NCI-H345 treated with DMSO at 0.1 percent for 48 hours (cell line): ENCODE results near the gene PGA5.
"Not testable (repeated sequence)": the region's sequence is repeated elsewhere in the genome, so short reads cannot be mapped to it uniquely, and the experiment has no call there.

Source experiments
- DNase-seq: peaks from one replicate; lab custom pipeline; 2025; ENCODE audit not compliant: unreplicated experiment; lab: John Stamatoyannopoulos, UW

The PGA5 gene

DNA sequence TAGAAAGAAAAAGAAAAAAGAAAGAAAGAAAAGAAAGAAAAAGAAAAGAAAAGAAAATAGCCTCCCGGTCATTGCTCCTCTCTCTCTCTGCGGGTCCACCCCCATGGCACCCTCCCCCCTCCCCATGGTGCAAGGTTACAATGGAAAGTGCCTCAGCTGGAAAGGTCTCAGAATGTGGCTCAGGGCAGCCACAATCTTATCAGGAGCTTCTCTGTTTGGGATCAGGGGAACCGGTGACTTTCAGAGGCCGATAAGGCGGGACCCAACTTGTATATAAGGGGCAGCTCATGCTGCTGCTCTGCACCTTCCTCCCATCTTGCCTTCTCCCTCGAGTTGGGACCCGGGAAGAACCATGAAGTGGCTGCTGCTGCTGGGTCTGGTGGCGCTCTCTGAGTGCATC is at the start of gene PGA5:
Gene PGA5 (plus strand): TSS at position 301 of the 400 bp plus-strand sequence. CDS start 52 bp downstream, at position 353.
- not testable (repeated sequence) for DNase-seq

DNA sequence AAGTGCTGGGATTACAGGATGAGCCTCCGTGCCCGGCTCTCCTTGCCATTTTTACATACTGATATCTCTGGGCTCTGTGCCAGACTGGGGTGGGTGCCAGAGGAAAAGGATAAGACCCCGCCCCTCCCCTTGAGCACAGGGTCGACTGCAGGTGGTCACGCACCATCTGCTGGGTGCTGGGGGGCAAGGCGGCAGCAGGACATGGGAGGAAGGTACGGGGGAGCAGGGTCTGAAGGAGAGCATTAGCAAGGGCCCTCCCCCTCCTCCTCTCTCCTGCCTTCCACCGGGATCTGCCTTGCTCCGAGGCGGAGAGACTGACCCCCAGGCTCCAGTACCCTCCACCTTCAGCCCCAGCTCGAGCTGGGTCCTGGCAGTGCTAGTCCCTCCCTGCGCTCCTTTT is 47.4 kb upstream of the PGA5 start:
- peak; percentile 3 for DNase-seq

DNA sequence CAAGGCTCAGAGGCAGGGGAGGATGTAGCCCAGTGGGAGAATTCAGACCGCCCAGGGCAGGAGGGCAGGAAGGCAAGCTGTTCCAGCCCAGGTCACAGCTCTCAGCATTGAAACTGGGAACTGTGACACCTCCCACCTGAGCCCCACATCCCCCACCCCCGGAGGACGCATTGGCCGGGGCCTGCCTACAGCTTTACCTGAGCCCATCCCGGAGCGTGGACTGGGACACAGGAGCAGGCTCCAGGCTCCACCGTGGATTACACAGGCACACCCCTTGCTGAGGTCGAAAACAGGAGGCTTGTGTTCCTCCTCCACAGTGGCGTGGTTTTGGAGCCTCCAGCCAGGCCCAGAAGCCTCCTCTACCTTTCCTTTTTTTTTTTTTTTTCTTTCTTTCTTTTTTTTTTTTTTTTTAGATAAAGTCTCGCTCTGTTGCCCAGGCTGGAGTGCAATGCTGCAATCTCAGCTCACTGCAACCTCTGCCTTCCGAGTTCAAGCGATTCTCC is 46.8 kb upstream of the PGA5 start:
- DNase-seq: no peak

DNA sequence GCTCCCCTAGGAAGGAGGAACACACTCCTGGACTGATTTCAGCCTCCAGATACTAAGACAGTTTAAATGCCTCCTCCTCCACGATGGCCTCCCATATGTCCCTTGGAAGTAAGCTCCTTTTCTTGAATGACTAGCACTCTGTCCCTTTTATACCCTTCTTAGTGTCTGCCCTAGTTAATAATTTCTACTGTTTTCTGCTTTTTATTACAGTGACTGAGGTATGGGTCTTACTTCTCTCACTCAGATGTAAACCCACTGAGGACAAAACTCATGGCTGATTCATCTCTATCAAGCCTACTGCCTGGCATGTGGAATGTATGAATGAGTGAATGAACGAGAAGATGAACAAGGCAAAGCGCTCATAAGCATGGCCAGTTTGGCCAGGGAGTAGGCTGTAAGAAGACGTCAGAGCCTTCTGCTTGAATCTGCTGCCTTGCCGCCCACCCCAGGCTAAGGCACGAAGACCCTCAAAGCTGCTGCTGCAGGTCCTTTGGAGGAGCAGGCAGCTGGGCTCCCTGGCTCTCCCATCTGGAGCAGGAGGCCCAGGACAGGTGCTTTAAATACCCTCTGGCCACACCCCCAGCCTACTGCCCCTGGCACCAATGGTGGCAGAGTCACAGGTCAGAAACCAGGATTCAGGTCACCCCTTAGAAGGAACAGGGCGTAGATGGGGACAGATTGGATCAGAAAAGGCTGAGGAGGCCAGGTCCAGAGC is 45.8 kb upstream of the PGA5 start:
- DNase-seq: no peak

DNA sequence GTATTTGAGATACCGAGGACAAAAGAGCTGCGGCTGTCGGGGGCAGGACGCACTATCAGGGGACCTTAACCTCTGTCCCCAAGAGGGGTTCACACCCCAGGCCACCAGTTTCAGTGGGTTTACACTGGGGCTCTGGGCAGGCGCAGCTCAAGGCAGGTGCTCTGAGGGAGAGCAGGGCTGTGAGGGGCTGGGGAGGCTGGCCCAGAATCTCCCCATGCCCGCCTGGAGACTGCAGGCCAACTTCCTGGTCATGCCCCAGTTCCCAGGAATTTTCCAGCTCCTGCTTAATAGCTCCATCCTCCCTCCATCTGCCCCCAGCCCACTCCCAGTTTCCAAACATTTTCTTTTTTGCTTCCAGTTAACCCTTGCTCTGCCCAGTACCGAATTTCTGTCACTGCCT is 45.3 kb upstream of the PGA5 start:
- DNase-seq: no peak

DNA sequence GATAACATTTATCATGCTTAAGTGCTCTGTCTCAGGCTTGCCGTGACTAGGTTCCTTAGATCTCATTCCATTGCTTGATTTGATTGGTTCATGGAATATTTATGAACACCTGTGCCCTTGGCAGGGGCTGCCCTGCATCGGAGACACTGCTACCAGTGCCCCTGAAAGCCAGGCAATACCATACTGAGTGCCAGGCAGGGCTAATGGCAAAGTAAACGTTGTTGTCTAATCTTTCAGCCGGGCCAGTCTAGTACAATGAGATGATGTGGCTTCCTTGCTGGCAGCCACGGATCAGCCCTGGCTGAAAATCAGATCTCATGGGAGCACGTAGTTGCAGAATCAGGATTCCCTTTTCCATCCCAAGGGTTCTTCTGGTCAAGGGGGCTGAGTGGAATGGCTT is 42.6 kb upstream of the PGA5 start:
- DNase-seq: no peak

DNA sequence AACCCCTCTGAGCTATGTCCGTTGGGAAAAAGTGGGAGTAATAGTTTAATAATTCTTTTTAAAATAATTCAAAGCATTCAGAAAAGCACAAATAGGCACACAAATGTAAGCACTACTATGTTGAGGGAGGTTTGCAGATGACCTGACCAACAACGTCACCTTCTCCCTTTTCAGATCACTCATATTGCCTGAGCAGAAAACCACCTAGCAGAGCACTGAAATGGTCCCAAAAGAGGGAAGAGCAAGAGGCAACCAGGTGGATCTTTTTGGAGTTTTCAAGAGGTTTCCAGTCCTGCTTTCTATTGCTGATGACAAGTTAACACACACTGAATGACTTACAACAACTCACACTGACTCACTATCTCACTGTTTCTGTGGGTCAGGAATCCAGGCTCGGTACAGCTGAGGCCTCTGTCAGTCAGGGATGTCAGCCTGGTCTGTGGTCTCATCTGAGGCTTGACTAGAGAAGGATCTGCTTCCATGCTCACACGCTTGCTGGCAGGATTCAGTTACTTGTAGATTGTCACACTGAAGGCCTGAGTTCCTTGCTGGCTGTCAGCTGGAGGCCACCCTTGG is 41.9 kb upstream of the PGA5 start:
- DNase-seq: no peak

DNA sequence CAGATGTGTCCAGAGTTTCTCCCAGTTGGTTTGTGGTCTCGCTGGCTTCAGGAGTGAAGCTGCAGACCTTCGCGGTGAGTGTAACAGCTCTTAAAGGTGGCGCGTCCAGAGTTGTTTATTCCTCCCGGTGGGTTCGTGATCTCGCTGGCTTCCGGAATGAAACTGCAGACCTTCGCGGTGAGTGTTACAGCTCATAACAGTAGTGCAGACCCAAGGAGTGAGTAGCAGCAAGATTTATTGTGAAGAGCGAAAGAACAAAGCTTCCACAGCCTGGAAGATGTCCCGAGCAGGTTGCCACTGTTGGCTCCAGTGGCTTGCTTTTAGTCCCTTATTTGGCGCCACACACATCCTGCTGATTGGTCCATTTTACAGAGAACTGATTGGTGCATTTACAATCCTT is 39.5 kb upstream of the PGA5 start:
- no peak for DNase-seq

DNA sequence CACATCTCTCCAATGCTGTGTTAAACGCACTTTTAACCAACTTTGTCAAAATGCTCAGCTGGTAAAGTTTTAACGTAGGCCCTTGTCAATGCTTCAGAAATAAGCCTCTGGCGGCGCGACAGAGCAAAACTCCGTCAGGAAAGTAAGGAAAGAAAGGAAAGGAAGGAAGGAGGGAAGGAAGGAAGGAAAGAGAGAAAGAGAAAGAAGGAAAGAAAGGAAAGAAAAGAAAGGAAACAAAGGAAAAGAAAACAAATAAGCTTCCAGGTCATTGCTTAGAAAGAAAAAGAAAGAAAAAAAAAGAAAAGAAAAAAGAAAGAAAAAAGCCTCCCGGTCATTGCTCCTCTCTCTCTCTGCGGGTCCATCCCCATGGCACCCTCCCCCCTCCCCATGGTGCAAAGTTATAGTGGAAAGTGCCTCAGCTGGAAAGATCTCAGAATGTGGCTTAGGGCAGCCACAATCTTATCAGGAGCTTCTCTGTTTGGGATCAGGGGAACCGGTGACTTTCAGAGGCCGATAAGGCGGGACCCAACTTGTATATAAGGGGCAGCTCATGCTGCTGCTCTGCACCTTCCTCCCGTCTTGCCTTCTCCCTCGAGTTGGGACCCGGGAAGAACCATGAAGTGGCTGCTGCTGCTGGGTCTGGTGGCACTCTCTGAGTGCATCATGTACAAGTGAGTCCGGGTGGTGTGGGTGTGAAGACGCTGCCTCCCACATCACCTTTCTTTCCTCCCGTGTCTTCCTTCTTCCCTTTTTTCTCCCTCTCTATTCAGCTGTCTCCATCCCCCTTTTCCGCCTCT is 37.8 kb upstream of the PGA5 start, which contains the start of gene PGA3:
Gene PGA3 (plus strand): TSS at position 566 of the 797 bp plus-strand sequence. CDS start 50 bp downstream, at position 616.
- DNase-seq: not testable (repeated sequence)

DNA sequence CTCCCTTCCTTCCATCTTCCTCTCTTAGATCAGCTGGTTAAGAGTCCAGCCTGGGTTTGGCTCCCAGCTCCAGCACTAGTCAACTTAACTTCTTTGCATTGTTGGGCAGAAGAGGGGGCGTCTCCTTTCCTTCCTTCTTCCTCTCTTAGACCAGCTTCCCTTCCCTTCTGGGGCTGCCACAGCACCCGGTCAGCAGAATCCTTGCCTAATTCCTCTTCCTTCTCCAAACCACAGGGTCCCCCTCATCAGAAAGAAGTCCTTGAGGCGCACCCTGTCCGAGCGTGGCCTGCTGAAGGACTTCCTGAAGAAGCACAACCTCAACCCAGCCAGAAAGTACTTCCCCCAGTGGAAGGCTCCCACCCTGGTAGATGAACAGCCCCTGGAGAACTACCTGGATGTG is 37.1 kb upstream of the PGA5 start:
- DNase-seq: not testable (repeated sequence)

DNA sequence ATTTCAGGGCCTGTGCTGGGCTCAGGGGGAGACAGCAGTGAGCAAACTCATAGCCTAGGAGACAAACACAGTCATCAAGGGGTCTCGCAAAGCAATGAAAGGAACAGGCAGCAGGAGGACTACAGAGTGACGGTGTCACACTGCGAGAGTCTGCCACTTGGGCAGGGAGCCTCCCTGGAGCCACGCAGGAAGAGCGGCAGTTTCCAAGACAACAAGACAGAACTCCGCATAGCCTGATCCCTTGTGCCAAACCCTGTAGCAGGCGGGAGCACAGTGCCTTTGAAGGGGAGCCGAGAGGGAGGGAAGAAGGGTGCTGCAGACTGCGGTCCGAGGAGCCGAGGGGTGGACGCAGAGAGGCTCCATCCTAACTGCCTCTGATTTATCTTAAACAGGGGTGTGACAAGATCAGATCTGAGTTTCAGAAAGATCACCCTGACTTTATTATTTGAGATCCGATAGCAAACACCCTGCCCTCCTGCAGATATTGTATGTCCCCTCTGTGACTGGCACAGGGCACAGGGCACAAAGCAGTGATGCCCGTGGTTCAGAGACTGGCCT is 36.4 kb upstream of the PGA5 start:
- not testable (repeated sequence) for DNase-seq

DNA sequence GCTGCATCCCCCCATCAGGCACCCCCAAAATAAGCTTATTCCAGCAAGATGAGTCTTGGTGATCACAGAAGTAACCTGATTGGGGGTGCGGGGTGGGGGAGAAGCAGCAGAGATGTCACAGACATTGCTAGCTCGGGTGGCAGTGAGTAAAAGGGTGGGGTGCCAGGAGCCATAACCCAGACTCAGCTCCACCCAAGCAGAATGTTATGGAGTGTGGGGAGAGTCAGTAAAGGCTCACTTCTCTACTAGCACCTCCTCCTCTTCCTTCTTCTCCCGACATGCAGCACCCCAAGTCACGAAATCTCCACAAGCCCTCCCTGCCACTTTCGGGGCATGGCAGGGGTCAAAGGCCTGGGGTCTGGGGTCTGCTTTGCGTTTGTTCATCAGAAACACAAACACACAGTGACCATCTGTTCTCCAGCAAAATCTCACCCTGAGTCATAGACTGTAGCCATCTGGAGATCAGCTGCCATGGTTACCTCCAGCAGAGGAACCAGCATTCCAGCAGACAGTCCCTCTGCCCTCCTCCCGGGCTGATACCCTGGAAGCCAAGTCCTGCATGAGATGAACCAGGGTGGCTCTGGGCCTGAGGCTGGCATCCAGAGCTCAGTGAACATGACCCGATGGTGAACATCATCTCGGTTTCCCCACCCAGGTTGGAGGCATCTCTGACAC is 33.2 kb upstream of the PGA5 start:
- not testable (repeated sequence) for DNase-seq

DNA sequence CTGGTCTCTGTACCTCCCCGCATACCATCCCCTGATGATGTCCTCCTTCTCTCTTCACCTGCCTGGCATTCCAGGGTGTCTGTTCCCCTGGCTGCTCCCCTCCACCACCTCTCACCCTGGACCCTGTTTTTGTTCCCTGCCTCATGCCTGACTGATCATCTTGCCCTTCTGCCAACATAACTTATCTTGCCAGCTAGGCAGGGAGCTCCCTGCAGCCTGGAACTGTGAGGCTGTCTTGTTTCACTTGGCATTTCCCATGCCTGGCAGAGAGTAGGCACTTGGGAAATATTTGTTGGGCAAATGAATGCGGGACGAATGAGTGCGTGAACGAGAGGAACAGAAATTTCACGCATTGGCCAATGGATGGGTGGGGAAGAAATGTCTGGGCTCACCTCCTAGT is 30.3 kb upstream of the PGA5 start:
- not testable (repeated sequence) for DNase-seq

DNA sequence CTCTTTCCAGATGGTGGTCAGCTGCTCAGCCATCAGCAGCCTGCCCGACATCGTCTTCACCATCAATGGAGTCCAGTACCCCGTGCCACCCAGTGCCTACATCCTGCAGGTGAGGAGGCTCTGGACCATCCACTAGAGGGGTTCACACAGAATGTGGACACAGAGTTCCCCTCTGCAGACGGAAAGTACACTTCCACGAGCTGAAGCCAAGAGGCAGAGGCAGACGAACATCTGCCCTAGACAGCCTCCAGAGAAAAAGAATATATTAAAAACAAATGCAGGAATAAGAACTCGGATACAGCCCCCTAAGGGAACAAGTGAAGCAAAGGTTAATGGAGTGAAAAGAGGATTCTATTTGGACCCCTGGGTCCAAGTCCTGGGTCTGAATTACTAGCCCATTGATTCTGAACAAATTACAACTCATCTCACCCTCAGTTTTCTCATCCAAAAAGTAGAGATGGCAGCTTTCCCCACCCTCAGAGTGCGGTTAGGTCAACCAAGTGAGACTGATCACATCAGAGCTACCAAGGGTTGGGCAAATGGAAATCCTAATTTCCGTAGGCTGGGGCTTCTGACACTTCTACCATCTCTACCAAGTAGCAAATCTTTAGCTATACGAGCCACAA is 29.5 kb upstream of the PGA5 start:
- DNase-seq: not testable (repeated sequence)

DNA sequence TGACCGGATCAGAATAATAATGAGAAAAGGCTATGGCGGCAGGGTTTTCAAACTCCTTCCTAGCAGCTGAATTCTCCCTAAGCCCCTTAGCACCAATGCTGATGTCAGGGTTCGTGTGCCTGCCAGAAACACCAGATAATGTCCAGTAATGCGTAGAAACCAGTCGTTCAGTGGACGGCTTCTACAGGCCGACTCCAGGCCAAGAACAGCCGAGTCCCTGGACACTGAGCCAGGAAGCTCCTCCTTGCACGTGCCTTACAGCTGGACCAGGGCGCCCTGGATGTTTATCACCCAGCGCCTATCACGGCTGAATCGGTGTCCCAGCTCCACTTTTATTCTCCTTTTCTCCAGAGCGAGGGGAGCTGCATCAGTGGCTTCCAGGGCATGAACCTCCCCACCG is 28.8 kb upstream of the PGA5 start:
- DNase-seq: not testable (repeated sequence)

DNA sequence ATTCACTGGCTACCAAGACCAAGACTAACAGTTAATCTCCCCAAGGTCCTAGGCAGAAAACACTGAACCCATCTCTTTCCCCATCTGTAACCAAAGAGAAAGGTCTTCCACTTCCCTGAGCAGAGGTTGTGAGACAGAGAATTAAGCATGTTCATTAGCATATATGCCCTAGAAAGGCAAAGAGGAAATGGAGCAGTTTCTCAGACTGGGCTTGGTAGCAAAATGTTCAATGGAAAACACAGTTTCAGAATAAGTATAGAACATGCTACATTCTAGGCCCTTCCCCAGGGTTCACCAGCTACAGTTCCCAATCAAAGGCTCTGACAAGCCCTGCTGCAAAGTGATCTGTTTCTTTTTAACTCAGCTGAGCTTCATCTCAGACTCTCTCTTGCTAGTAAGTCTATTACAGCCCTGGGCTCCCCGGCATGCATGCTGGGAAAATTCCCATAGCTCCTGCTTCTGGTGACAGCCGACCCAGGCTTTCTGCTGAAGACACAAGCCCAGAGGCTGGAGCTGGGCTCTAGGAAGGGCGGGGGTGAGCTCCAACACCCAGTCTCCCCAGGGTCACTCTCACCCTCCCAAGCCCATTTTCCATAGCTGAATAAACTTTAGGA is 27.2 kb upstream of the PGA5 start:
- not testable (repeated sequence) for DNase-seq

DNA sequence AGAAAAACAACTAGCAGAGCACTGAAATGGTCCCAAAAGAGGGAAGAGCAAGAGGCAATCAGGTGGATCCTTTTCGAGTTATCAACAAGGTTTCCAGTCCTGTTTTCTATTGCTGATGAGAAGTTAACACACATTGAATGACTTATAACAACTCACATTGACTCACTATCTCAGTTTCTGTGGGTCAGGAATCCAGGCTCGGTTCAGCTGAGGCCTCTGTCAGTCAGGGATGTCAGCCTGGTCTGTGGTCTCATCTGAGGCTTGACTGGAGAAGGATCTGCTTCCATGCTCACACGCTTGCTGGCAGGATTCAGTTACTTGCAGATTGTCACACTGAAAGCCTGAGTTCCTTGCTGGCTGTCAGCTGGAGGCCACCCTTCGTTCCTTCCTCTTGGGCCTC is 22.7 kb upstream of the PGA5 start:
- not testable (repeated sequence) for DNase-seq

DNA sequence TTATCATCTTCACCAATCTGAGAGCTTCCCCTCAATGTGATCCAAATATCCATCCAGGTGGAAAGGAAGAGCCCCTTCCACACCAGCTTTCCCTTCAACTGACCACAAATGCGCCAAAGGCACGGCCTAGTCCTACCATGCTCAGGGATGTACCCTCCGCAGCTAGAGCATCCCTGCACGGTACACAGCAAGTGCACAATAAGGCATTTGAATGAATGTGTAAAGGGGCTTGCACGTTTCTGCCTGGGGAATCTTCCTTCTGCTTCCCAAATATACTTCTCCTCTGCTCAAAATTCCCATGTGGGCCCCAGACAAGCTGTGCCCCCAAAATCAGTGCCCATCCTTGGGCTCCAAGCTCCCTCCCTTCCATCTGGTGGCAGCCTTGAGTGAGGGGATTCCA is 22.0 kb upstream of the PGA5 start:
- DNase-seq: not testable (repeated sequence)

DNA sequence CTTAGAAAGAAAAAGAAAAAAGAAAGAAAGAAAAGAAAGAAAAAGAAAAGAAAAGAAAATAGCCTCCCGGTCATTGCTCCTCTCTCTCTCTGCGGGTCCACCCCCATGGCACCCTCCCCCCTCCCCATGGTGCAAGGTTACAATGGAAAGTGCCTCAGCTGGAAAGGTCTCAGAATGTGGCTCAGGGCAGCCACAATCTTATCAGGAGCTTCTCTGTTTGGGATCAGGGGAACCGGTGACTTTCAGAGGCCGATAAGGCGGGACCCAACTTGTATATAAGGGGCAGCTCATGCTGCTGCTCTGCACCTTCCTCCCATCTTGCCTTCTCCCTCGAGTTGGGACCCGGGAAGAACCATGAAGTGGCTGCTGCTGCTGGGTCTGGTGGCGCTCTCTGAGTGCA is 18.9 kb upstream of the PGA5 start, which contains the start of gene PGA4:
Gene PGA4 (plus strand): TSS at position 301 of the 400 bp plus-strand sequence. CDS start 54 bp downstream, at position 355.
- DNase-seq: not testable (repeated sequence)

DNA sequence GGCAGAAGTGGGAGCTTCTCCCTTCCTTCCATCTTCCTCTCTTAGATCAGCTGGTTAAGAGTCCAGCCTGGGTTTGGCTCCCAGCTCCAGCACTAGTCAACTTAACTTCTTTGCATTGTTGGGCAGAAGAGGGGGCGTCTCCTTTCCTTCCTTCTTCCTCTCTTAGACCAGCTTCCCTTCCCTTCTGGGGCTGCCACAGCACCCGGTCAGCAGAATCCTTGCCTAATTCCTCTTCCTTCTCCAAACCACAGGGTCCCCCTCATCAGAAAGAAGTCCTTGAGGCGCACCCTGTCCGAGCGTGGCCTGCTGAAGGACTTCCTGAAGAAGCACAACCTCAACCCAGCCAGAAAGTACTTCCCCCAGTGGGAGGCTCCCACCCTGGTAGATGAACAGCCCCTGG is 18.3 kb upstream of the PGA5 start:
- not testable (repeated sequence) for DNase-seq
